ENCODE data around the gene ETV5. TPM values are rescaled to one million over a fixed set of nuclear protein-coding genes. Genes with fewer than 3 reads are reported as not detected.

Gene ETV5
- total and polyA plus RNA-seq, 2 donors (not counting 3 experiments of a cell fraction or from before 2014, with no cell fraction given), result 8.8 to 40.9 TPM

DNA sequence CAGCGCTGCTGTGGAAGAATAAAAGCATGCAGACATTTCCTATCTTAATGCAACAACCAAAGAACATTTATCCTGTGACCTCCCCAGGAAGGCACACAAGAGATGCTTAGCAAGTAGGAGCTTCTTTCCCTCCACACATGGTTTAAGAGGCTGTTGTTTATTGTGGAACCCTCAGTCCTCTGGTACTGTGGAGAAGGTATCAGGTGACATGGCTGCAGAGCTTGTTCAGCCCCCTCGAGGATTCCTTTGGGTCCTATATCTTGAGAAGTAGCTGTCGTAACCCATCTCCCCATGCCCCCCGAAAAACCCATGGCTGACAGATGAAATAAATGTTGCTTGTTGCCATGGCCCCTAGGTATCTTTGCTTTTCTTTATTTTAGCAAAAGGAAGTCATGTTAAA lies 20.3 kb upstream of the ETV5 start:
- Histone ChIP-seq H3K36me3 (ENCODE audit: control insufficient read depth in 2 of 2, extremely low read depth in 1 of 2, insufficient read depth in 2 of 2, low read length in 2 of 2) (no peaks in the 10 kb centered on the region), H4K20me1 (replicated peaks; ENCODE audit: control insufficient read depth, extremely low read depth, insufficient read depth, low read length) (no peaks in the 10 kb centered on the region), H3K4me2 (ENCODE audit: insufficient read depth, low read length) (no peak overlapping the region), H3K9me1 (replicated peaks; ENCODE audit: control insufficient read depth, extremely low read depth, insufficient read depth, low read length) (no peaks in the 10 kb centered on the region), H3K27me3 (ENCODE audit: control insufficient read depth in 2 of 2, insufficient read depth in 2 of 2, low read length in 2 of 2) (no peaks in the 10 kb centered on the region), H2AFZ (ENCODE audit: low read depth, low read length) (no peak overlapping the region), H3K9me3 (replicated peaks; ENCODE audit: control insufficient read depth, insufficient read depth, low read length) (no peaks in the 10 kb centered on the region), H3K27ac (ENCODE audit: insufficient read depth, low read depth, low read length) (no peak overlapping the region), H3K4me3 (replicated peaks in 1 of 3; ENCODE audit: insufficient read depth in 1 of 3, low read depth in 1 of 3, low read length in 3 of 3) (no peak overlapping the region), H3K79me2 (ENCODE audit: control insufficient read depth, insufficient read depth, low read length) (no peaks in the 10 kb centered on the region), H3K9ac (replicated peaks; ENCODE audit: extremely low read depth, insufficient read depth, low read length) (no peak overlapping the region), H3K4me1 (ENCODE audit: control insufficient read depth, extremely low read depth, insufficient read depth, low read length) (no peaks in the 10 kb centered on the region)
- BruUV-seq (replicated peaks), result no TSS peak
- TF ChIP-seq MYC (IDR thresholded peaks at IDR 0.05; ENCODE audit: low read depth, low read length), result no peak
- TF ChIP-seq GATA2 (IDR thresholded peaks at IDR 0.05; ENCODE audit: insufficient read depth, insufficient read length, low read depth, low read length), result no peak
- no peak for TF ChIP-seq JUN (IDR thresholded peaks at IDR 0.05; ENCODE audit: borderline replicate concordance, insufficient read depth, insufficient read length, low read depth)
- TF ChIP-seq FOS (IDR thresholded peaks at IDR 0.05; ENCODE audit: borderline replicate concordance, insufficient read depth, low read length), result no peak
- TF ChIP-seq, protein P1, sequence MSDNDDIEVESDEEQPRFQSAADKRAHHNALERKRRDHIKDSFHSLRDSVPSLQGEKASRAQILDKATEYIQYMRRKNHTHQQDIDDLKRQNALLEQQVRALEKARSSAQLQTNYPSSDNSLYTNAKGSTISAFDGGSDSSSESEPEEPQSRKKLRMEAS (IDR thresholded peaks at IDR 0.05; ENCODE audit: insufficient read depth, insufficient read length), result no peak
- TF ChIP-seq, protein P2, sequence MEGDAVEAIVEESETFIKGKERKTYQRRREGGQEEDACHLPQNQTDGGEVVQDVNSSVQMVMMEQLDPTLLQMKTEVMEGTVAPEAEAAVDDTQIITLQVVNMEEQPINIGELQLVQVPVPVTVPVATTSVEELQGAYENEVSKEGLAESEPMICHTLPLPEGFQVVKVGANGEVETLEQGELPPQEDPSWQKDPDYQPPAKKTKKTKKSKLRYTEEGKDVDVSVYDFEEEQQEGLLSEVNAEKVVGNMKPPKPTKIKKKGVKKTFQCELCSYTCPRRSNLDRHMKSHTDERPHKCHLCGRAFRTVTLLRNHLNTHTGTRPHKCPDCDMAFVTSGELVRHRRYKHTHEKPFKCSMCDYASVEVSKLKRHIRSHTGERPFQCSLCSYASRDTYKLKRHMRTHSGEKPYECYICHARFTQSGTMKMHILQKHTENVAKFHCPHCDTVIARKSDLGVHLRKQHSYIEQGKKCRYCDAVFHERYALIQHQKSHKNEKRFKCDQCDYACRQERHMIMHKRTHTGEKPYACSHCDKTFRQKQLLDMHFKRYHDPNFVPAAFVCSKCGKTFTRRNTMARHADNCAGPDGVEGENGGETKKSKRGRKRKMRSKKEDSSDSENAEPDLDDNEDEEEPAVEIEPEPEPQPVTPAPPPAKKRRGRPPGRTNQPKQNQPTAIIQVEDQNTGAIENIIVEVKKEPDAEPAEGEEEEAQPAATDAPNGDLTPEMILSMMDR (IDR thresholded peaks at IDR 0.05; ENCODE audit: extremely low read depth in 1 of 2, insufficient read depth in 1 of 2, low read depth in 1 of 2, low read length in 2 of 2), result no peak
- TF ChIP-seq POLR2AphosphoS5 (IDR thresholded peaks at IDR 0.05; ENCODE audit: insufficient read depth, low read depth, low read length), result no peak
- POLR2A ChIA-PET, result no interaction called here
- dilution Hi-C loops (cut with MboI; ENCODE audit: extremely low pct_ligation_motif_present, low sequenced_read_pairs), result no loop called here
- FAIRE-seq (no peak), DNase-seq (ENCODE audit: low read depth, low spot score) (no peak)
- CTCF ChIA-PET, result no interaction called here
- intact Hi-C loops (cut with micrococcal nuclease), result no loop called here
